Measurements from ENCODE around the gene MRS2.
"Not testable (repeated sequence)": the region's sequence is repeated elsewhere in the genome, so short reads cannot be mapped to it uniquely, and the experiment has no call there.

Gene MRS2

DNA sequence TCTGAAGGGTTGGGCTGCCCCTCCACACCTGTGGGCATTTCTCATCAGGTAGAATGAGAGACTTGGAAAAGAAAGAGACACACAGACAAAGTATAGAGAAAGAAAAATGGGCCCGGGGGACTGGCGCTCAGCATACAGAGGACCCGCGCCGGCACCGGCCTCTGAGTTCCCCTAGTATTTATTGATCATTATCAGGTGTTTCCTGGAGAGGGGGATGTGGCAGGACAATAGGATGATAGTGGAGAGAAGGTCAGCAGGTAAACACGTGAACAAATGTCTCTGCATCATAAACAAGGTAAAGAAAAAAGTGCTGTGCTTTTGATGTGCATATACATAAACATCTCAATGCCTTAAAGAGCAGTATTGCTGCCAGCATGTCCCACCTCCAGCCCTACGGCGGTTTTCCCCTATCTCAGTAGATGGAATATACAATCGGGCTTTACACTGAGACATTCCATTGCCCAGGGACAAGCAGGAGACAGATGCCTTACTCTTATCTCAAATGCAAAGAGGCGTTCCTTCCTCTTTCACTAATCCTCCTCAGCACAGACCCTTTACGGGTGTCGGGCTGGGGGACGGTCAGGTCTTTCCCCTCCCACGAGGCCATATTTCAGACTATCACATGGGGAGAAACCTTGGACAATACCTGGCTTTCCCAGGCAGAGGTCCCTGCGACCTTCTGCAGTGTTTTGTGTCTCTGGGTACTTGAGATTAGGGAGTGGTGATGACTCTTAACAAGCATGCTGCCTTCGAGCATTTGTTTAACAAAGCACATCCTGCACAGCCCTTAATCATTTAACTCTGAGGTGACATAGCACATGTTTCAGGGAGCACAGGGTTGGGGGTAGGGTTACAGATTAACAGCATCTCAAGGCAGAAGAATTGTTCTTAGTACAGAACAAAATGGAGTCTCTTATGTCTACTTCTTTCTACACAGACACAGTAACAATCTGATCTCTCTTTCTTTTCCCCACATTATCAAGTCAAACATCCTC, 2.4 kb upstream of the MRS2 start:
- Mint-ChIP-seq H3K27me3 (peaks cover 24% of the 10 kb centered on the region), H3K4me1 (peaks cover 29% of the 10 kb centered on the region)
- H3K4me3 Mint-ChIP-seq; H3K9me3 Mint-ChIP-seq; ATAC-seq; H3K27ac Mint-ChIP-seq; H3K36me3 Mint-ChIP-seq (ENCODE audit: low read depth); DNase-seq: not testable (repeated sequence)

DNA sequence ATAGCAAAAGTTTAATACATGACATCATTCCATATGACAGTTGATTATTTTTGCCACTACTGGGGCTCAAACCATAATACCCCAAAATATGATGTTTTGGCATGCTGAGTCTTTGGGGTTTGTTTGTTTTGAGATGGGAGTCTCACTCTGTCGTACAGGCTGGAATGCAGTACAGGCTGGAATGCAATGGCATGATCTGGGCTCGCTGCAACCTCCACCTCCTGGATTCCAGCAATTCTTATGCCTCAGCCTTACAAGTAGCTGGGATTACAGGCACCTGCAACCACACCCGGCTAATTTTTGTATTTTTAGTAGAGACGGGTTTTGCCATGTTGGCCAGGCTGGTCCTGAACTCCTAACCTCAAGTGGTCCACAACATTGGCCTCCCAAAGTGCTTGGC, 1.3 kb upstream of the MRS2 start:
- Mint-ChIP-seq H3K27ac (no peak overlapping the region), H3K4me1 (peaks cover 29% of the 10 kb centered on the region), H3K9me3 (peaks cover 3% of the 10 kb centered on the region), H3K27me3 (peaks cover 19% of the 10 kb centered on the region), H3K36me3 (ENCODE audit: low read depth) (peaks cover 8% of the 10 kb centered on the region), H3K4me3 (no peak overlapping the region)
- no peak for DNase-seq
- no peak for ATAC-seq

DNA sequence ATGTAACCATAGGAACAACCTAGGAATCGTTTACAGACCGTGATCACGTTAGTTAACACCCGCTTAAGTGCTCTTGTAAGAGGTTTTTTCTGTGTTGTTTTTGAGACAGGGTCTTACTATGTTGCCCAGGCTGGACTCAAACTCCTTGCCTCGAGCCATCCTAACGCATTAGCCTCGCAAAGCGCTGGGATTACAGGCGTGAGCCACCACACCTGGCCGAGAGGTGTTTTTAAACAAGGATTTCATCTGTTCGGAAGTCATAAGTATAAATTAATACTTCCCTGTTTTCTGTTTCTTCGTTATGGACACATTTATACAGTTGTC, 727 bp downstream of the MRS2 start:
- peak overlapping the region; percentile 87 for H3K27ac Mint-ChIP-seq
- H3K4me1 Mint-ChIP-seq: peaks cover 29% of the 10 kb centered on the region
- peaks cover 11% of the 10 kb centered on the region for H3K36me3 Mint-ChIP-seq (ENCODE audit: low read depth)
- ATAC-seq: no peak
- peaks cover 8% of the 10 kb centered on the region for H3K27me3 Mint-ChIP-seq
- peak overlapping the region; percentile 94 for H3K4me3 Mint-ChIP-seq
- no peaks in the 10 kb centered on the region for H3K9me3 Mint-ChIP-seq
- DNase-seq: no peak

DNA sequence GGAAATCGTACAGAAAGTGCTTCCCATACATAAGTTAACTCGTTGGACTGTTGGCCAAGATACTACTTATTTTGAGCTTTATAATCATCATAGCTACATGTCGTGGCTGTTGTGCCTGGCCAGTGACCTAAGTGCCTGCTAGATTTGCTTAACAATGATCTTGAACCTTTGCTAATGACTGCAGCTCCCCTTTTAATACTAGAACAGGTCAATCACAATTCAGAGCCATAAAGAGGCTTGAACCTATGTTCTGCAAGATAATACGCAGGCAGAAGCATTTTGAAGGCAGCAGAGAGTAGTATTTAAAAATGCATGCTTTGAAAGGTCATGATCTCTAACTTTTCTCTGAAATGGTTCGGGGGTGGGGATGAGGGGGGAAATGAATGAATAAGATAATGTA, 2.5 kb downstream of the MRS2 start:
- no peak overlapping the region for H3K4me3 Mint-ChIP-seq
- no peak for ATAC-seq
- no peaks in the 10 kb centered on the region for H3K9me3 Mint-ChIP-seq
- no peaks in the 10 kb centered on the region for H3K27me3 Mint-ChIP-seq
- peaks cover 29% of the 10 kb centered on the region for H3K4me1 Mint-ChIP-seq
- H3K27ac Mint-ChIP-seq: no peak overlapping the region
- DNase-seq: no peak
- H3K36me3 Mint-ChIP-seq (ENCODE audit: low read depth): peaks cover 17% of the 10 kb centered on the region

DNA sequence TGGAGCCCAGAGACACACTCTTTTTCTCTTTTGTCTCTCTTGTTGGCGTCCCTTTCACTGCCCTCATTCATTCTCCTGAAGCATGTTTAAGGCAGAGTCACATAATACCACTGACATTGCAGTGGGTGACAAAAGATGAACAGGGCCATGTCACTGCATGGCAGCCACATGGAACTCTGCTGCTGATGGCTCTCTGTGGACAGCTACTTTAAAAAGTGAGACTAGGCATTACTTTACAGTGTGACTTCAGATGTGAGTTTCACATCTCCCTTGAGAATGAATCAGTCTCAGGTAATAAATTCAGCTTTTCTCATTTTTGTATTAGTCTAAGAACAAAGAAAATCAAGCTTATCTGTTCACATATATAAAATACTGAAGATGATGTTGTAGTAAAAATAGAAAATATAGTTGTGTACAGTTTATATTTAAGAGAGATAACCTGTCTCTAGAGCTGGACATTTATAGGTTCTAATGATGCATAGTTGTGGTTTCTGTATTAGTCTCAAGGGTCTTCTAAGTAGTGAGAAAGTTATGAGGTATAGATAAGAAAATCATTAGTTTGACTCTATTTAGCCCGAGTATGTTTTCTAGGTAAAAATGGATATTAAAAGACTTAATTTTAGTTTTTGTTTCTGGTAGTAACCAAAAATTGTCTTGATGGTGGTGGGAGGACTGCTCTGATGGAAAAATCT, 6.1 kb downstream of the MRS2 start:
- Mint-ChIP-seq H3K36me3 (ENCODE audit: low read depth) (peaks cover 34% of the 10 kb centered on the region), H3K4me3 (no peak overlapping the region), H3K4me1 (peaks cover 18% of the 10 kb centered on the region), H3K27ac (no peak overlapping the region), H3K9me3 (no peaks in the 10 kb centered on the region), H3K27me3 (no peaks in the 10 kb centered on the region)
- no peak for DNase-seq
- no peak for ATAC-seq

DNA sequence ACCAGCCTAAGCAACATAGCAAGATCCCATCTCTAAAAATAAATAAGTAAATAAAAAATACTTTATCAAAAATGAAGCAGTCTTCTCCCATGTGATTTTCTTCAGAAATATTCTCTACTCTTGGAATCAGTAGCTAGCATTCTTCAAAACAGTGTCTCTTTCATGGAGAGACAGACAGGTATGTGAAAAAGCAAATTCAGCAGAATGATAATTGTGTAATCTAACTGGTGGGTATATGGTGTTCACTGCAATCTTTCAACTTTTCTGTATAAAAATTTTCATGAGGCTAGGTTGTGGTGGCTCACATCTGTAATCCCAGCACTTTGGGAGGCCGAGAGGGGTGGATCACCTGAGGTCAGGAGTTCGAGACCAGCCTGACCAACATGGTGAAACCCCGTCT, 7.9 kb downstream of the MRS2 start:
- peaks cover 32% of the 10 kb centered on the region for H3K36me3 Mint-ChIP-seq (ENCODE audit: low read depth)
- no peaks in the 10 kb centered on the region for H3K9me3 Mint-ChIP-seq
- no peak overlapping the region for H3K4me3 Mint-ChIP-seq
- no peak overlapping the region for H3K27ac Mint-ChIP-seq
- peaks cover 4% of the 10 kb centered on the region for H3K4me1 Mint-ChIP-seq
- ATAC-seq (no peak), DNase-seq (no peak)
- no peaks in the 10 kb centered on the region for H3K27me3 Mint-ChIP-seq

DNA sequence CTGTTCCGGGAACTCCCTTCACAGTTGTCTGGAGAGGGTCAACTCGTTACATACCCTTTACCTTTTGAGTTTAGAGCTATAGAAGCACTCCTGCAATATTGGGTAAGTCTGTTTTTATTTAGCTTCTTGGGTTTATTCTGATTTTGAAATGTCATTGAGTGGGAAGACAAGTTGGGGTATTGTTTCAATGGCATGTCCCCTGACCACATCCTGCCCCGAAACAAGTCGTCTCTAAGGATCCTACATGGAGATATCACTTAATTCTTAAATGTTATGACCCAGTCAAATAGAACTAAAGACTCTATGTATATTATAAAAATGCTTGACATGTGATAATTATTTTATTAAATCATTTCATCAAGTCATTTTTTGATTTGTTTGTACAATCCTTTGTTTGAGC, 9.6 kb downstream of the MRS2 start:
- no peak overlapping the region for H3K27ac Mint-ChIP-seq
- H3K4me1 Mint-ChIP-seq: peaks cover 4% of the 10 kb centered on the region
- no peaks in the 10 kb centered on the region for H3K9me3 Mint-ChIP-seq
- peaks cover 38% of the 10 kb centered on the region for H3K36me3 Mint-ChIP-seq (ENCODE audit: low read depth)
- no peak overlapping the region for H3K4me3 Mint-ChIP-seq
- no peak for DNase-seq
- ATAC-seq: no peak
- no peaks in the 10 kb centered on the region for H3K27me3 Mint-ChIP-seq

DNA sequence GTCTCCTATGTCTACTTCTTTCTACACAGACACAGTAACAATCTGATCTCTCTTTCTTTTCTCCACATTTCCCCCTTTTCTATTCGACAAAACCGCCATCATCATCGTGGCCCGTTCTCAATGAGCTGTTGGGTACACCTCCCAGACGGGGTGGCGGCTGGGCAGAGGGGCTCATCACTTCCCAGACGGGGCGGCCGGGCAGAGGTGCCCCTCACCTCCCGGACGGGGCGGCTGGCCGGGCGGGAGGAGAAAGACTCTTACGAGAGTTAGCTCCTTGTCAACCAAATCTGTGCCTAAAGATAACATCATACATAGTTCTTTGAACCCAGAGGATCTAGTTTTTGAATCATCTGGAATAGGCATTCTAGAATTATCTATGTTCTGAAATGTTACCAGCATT, 11.8 kb downstream of the MRS2 start:
- not testable (repeated sequence) for H3K27ac Mint-ChIP-seq, H3K4me1 Mint-ChIP-seq, DNase-seq, H3K9me3 Mint-ChIP-seq, H3K27me3 Mint-ChIP-seq, H3K4me3 Mint-ChIP-seq, ATAC-seq
- H3K36me3 Mint-ChIP-seq (ENCODE audit: low read depth): peaks cover 41% of the 10 kb centered on the region

DNA sequence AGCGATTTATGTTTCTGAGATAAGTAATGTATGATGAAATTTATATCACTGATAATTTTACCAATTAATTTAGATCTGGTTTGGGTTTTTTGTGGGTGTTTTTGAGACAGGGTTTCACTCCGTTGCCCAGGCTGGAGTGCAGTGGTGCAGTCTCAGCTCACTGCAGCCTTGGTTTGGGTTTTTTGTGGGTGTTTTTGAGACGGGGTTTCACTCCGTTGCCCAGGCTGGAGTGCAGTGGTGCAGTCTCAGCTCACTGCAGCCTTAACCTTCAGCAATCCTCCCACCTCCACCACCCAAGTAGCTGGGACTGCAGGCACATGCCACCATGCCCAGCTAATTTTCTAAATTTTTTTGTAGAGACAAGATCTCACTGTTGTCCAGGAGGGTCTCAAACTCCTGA, 13.0 kb downstream of the MRS2 start:
- Mint-ChIP-seq H3K4me3 (no peak overlapping the region), H3K4me1 (peaks cover 4% of the 10 kb centered on the region), H3K27ac (no peak overlapping the region), H3K36me3 (ENCODE audit: low read depth) (peaks cover 45% of the 10 kb centered on the region), H3K9me3 (no peaks in the 10 kb centered on the region), H3K27me3 (no peaks in the 10 kb centered on the region)
- DNase-seq (no peak), ATAC-seq (no peak)

DNA sequence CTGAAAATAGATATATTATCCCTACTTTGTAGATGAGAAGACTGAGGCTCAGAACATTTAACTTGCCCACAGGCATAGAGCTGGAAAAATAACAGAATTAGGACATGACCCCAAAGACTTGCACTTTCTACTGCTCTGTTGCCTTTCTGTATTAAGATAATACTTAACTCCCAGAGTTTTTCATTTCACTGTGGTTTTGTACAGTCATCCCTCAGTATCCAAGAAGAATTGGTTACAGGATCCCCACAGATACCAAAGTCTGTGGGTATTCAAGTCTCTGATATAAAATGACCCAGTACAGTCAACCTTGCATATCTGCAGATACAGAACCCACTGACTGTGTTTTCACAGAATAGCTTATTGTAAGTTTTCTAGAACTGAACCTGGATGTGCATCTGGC, 16.8 kb downstream of the MRS2 start:
- no peak overlapping the region for H3K4me3 Mint-ChIP-seq
- no peaks in the 10 kb centered on the region for H3K4me1 Mint-ChIP-seq
- ATAC-seq: no peak
- H3K27ac Mint-ChIP-seq: no peak overlapping the region
- no peak for DNase-seq
- no peaks in the 10 kb centered on the region for H3K9me3 Mint-ChIP-seq
- H3K36me3 Mint-ChIP-seq (ENCODE audit: low read depth): peaks cover 43% of the 10 kb centered on the region
- H3K27me3 Mint-ChIP-seq: no peaks in the 10 kb centered on the region

DNA sequence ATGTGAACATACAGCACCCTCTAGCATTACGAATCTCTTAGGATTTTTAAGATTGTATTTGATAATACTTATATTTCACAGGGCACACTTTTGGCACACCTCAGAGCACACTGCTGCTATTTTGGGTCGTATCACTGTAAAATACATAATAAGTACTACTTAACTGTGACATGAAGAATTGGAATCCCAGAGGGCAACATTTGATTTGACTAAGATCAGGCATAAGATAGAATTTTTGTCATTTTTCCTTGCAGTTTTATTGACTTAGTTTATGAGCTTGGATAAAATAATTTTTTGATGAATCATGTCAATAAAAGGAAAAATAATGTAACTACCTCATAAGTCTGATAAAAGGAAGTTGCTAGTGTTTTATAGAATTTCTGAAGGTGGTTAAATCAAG, 22.4 kb downstream of the MRS2 start:
- DNase-seq (no peak), ATAC-seq (no peak)
- Mint-ChIP-seq H3K27me3 (no peaks in the 10 kb centered on the region), H3K36me3 (ENCODE audit: low read depth) (peaks cover 25% of the 10 kb centered on the region), H3K9me3 (no peaks in the 10 kb centered on the region), H3K4me1 (no peaks in the 10 kb centered on the region), H3K4me3 (no peak overlapping the region), H3K27ac (peak overlapping the region; percentile 10)

DNA sequence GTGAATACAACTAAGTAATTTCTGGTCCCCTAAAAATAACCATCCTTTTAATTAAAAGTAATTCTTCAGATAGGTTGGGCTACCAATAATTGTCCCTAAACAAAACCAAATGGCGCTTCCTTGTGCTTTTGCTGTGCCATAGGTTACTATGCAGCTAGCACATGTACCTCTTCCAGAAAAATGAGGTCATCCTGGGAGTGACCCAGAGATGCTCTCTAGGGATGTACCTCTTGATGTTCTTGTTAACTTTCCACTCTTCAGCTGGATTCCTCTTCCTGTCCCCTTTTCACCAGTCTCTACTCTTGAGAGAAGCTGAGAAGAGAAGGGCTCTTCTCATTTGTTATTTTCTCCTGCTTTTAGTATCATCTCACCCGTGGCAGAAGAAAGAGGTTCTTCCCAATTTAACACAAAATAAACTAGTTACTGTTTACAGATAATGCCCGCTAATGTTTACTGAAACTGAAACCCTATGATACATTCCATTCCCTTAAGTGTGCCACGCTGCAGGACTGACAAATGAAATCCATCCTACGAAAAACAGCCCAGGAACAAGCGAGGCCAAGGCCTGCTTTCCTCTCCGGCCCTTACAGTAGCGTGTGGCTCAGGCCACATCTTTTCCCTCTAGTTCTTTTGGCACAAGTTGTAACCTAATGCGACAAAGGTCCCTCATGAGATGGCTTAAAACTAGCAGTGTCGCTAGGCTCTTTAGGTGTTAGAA, 24.2 kb downstream of the MRS2 start:
- no peaks in the 10 kb centered on the region for H3K27me3 Mint-ChIP-seq
- peaks cover 17% of the 10 kb centered on the region for H3K36me3 Mint-ChIP-seq (ENCODE audit: low read depth)
- H3K9me3 Mint-ChIP-seq: no peaks in the 10 kb centered on the region
- no peaks in the 10 kb centered on the region for H3K4me1 Mint-ChIP-seq
- H3K4me3 Mint-ChIP-seq: no peak overlapping the region
- DNase-seq (no peak), ATAC-seq (no peak)
- H3K27ac Mint-ChIP-seq: no peak overlapping the region

DNA sequence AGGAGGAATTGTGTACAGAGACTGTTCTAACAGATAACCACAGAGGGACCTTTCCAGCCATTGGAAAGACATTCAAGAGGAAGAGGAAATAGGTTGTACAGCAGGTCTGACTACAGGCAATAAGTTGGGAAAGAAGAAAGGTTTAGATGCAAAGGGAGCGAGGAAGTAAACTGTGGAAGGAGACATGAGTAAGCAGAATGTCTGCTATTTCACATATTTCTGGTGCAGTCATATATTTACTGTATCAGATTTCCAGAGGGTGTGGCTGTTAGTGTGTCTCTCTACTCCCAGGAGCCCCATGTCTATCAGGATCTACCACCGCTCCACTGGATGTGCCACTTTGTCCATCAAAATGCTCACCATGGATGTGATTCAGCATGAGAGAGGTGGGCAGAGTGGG, 25.9 kb downstream of the MRS2 start:
- ATAC-seq: no peak

DNA sequence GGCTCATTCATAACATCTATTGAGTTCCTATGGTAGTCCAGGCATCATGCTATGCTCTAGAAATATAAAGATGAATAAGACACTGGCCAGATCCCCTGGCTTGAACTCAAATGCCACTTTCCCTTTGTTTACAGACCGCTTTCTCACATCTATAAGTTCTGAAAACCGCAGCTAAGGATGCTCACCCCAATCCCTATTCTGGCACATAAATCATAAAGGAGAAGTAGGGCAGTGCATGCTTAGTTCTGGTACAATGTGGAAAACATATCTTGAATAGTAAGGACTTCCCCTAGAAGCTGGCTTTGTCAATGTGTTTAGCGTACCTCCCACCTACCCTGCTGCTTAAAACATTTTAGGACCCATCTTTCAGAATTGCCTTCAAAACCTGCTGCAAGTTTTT, 26.4 kb downstream of the MRS2 start:
- H3K36me3 Mint-ChIP-seq (ENCODE audit: low read depth): peaks cover 9% of the 10 kb centered on the region
- no peaks in the 10 kb centered on the region for H3K9me3 Mint-ChIP-seq
- DNase-seq: no peak
- no peak overlapping the region for H3K4me3 Mint-ChIP-seq
- no peak overlapping the region for H3K27ac Mint-ChIP-seq
- no peaks in the 10 kb centered on the region for H3K4me1 Mint-ChIP-seq
- H3K27me3 Mint-ChIP-seq: no peaks in the 10 kb centered on the region
- ATAC-seq: no peak

More for the DNA sequence above, 25.9 kb downstream of the MRS2 start:
- Mint-ChIP-seq H3K9me3 (no peaks in the 10 kb centered on the region), H3K36me3 (ENCODE audit: low read depth) (peaks cover 10% of the 10 kb centered on the region), H3K4me1 (no peaks in the 10 kb centered on the region), H3K27me3 (no peaks in the 10 kb centered on the region), H3K27ac (no peak overlapping the region), H3K4me3 (no peak overlapping the region)
- no peak for DNase-seq

DNA sequence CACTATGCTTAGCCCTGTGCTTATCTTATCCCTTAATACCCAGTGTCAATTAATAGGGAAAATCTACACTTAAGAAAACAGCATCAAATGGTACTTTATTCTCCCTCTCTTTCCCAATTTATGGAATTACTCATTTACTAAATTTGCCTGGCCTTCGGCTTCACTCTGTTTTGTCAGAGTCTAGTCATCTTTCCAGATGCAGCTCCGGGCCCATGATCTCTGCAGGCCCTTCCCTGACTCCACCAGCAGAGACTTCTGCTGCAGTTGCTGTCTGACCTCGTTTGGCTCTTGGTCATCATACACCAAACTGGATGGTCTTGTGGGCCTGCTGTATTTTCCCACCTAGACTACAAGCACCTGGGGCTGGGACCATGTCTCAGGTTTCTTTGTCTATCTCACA, 27.4 kb downstream of the MRS2 start:
- no peaks in the 10 kb centered on the region for H3K9me3 Mint-ChIP-seq
- ATAC-seq: no peak

More for the DNA sequence above, 27.4 kb downstream of the MRS2 start:
- H3K4me1 Mint-ChIP-seq: no peaks in the 10 kb centered on the region
- H3K4me3 Mint-ChIP-seq: no peak overlapping the region
- DNase-seq: no peak
- no peaks in the 10 kb centered on the region for H3K27me3 Mint-ChIP-seq
- H3K36me3 Mint-ChIP-seq (ENCODE audit: low read depth): peaks cover 6% of the 10 kb centered on the region
- H3K27ac Mint-ChIP-seq: no peak overlapping the region
